Suprapubic skin (tissue), 4 donors: ENCODE measurements around the gene GAPT.

Source experiments
- POLR2A ChIP-seq, 2 donors: fragments of 450-650 bp; IDR thresholded peaks; one replicate each; pipeline ENCODE4 v1.6.1; 2017; ENCODE audit warnings: antibody characterized with exemption in 2 of 2, mild to moderate bottlenecking in 2 of 2, moderate library complexity in 2 of 2
- POLR2AphosphoS5 ChIP-seq, 3 donors: sonication (generic); formaldehyde crosslinking; IDR thresholded peaks; one replicate each; pipeline ENCODE4 v1.6.1; 2017; ENCODE audit warnings: antibody characterized with exemption in 3 of 3
- TF ChIP-seq, protein P1 (sequence below), 2 donors: fragments of 200-600 bp in 1 of 2; fragments of 450-650 bp in 1 of 2; sonication (generic) in 1 of 2; IDR thresholded peaks; one replicate each; pipeline ENCODE4 v1.5.1; 2016 to 2019; ENCODE audit warnings: antibody characterized with exemption in 2 of 2, mild to moderate bottlenecking in 1 of 2, moderate library complexity in 1 of 2

DNA sequence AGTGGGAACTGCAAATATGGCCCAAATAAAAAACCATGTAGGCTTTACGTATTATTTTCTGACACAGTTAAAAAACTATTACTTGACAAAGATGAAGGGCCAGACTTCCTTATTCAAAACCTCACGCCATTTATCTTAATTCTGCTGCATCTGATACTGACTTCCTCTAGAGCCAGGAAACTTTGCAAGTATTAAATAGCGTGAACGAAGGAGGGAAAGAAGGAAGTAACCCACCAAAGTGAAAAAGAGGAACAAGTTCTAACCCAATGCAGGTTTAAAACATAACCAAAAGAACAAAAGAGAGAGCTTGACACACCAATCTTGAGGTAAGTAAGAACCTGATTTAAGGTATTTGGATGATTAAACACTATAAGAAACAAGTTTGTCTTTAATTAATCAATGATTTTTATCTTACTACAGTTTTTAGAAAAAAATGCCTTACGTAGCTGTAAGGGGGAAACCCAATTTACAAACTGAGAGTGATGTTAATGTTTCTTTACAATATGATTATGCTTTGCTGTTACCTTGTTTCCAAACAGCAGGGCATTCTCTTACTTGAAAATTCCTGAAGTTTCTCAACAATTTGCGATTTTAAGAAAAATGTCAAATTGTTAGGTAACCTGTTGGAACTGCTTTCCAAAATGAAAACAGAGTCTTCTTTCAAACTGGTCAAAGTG, at the start of gene GAPT:
- TF ChIP-seq, protein P1, sequence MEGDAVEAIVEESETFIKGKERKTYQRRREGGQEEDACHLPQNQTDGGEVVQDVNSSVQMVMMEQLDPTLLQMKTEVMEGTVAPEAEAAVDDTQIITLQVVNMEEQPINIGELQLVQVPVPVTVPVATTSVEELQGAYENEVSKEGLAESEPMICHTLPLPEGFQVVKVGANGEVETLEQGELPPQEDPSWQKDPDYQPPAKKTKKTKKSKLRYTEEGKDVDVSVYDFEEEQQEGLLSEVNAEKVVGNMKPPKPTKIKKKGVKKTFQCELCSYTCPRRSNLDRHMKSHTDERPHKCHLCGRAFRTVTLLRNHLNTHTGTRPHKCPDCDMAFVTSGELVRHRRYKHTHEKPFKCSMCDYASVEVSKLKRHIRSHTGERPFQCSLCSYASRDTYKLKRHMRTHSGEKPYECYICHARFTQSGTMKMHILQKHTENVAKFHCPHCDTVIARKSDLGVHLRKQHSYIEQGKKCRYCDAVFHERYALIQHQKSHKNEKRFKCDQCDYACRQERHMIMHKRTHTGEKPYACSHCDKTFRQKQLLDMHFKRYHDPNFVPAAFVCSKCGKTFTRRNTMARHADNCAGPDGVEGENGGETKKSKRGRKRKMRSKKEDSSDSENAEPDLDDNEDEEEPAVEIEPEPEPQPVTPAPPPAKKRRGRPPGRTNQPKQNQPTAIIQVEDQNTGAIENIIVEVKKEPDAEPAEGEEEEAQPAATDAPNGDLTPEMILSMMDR (IDR thresholded peaks at IDR 0.05): no peak
- TF ChIP-seq POLR2A (IDR thresholded peaks at IDR 0.05): no peak
- TF ChIP-seq POLR2AphosphoS5 (IDR thresholded peaks at IDR 0.05): no peak
